Measurements from ENCODE around the gene ZNF768. TPM values are rescaled to one million over a fixed set of nuclear protein-coding genes. Genes with fewer than 3 reads are reported as not detected.

Gene ZNF768
- total and polyA plus RNA-seq, 4 donors, result 22.3 to 40.2 (median 26.4) TPM

DNA sequence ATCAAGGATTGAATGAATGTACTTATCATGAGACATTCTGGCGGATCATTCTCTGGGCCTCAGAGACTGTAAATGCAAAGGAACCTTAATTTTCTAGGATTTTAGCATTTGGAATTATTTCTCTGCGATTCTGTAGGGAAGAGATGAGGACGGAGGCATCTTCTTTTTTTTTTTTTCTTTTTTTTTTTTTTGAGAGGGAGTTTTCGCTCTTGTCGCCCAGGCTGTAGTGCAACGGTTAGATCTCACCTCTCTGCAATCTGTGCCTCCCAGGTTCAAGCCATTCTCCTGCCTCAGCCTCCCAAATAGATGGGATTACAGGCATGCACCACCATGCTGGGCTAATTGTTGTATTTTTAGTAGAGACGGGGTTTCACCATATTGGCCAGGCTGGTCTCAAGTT lies 51.7 kb downstream of the ZNF768 start:
- H3K4me3 ChIP-seq (ENCODE audit: low read length in 2 of 2), result no peak overlapping the region
- H3K9me3 ChIP-seq (ENCODE audit: control insufficient read depth, low read length), result no peaks in the 10 kb centered on the region
- WGBS, 2 donors, result 81 to 85% methylated on average over 7 of the region's 7 CpGs
- ATAC-seq (ENCODE audit: low FRiP score), result no peak
- H3K27ac ChIP-seq (ENCODE audit: low read depth in 1 of 2, low read length in 2 of 2), result no peak overlapping the region
- no peaks in the 10 kb centered on the region for H3K36me3 ChIP-seq (ENCODE audit: control insufficient read depth in 1 of 2, insufficient read depth in 2 of 2, low read length in 1 of 2)
- H3K4me1 ChIP-seq (ENCODE audit: control insufficient read depth in 1 of 2, insufficient read depth in 2 of 2, low read length in 2 of 2), result no peaks in the 10 kb centered on the region
- H3K27me3 ChIP-seq (ENCODE audit: control insufficient read depth in 1 of 2, insufficient read depth in 2 of 2, low read length in 1 of 2), result no peaks in the 10 kb centered on the region
- intact Hi-C loops (cut with DNase I), result no loop called here
- no peak for DNase-seq

DNA sequence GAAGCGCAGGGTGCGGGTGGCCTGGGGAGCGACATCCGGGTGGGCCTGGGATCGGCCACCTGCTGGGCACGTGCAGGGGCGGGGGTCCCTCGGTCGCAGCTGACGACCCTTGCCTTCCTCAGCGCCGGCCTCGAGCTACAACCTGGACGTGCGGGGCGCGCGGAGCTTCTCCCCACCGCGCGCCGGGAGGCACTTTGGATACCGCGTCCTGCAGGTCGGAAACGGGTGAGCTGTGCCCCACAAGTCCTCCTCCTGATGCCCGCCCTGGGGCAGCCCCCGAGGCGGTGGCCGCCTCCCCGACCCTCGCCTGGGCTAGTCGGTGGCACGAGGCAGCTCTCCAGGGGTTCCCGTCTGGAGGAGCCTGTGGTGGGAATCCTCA lies 52.3 kb downstream of the ZNF768 start:
- Histone ChIP-seq H3K27ac (ENCODE audit: low read depth in 1 of 2, low read length in 2 of 2) (no peak overlapping the region), H3K27me3 (ENCODE audit: control insufficient read depth in 1 of 2, insufficient read depth in 2 of 2, low read length in 1 of 2) (no peaks in the 10 kb centered on the region), H3K9me3 (ENCODE audit: control insufficient read depth, low read length) (no peaks in the 10 kb centered on the region), H3K4me3 (ENCODE audit: low read length in 2 of 2) (no peak overlapping the region), H3K4me1 (ENCODE audit: control insufficient read depth in 1 of 2, insufficient read depth in 2 of 2, low read length in 2 of 2) (no peaks in the 10 kb centered on the region), H3K36me3 (ENCODE audit: control insufficient read depth in 1 of 2, insufficient read depth in 2 of 2, low read length in 1 of 2) (no peaks in the 10 kb centered on the region)
- DNase-seq (no peak), ATAC-seq (ENCODE audit: low FRiP score) (no peak)
- intact Hi-C loops (cut with DNase I), result no loop called here
- 16 to 18% methylated on average over 31 to 35 of the region's 35 CpGs for WGBS, 2 donors

Small RNA genes lying within 50 kb of the gene (microRNA-seq; reads per million reads assigned to microRNA genes)
- gene MIR4518, result 0 reads per million in 2 donors

Other genes starting within 250 kb of the ZNF768 start
- gene CD2BP2, start 171.3 kb downstream of the ZNF768 start, total RNA-seq, result 10 to 100 TPM; 42.6 to 51.3 TPM
- gene CD2BP2, start 171.3 kb downstream of the ZNF768 start, polyA plus RNA-seq, result 10 to 100 TPM; 23.4 to 51.1 TPM
- 10 to 100 TPM; 30.7 to 38.0 TPM for gene TBC1D10B, start 156.1 kb downstream of the ZNF768 start, total RNA-seq
- 10 to 100 TPM; 10.3 to 22.2 TPM for gene TBC1D10B, start 156.1 kb downstream of the ZNF768 start, polyA plus RNA-seq
- not detected for gene MYL11, start 151.8 kb downstream of the ZNF768 start, total RNA-seq
- gene MYL11, start 151.8 kb downstream of the ZNF768 start, polyA plus RNA-seq, result under 1 TPM in 1 of 2 donors, not detected in 1; 0.26 TPM
- 1 to 10 TPM; 2.8 to 6.1 TPM for gene SEPTIN1, start 144.0 kb downstream of the ZNF768 start, total RNA-seq
- 1 to 10 TPM; 1.0 to 2.6 TPM for gene SEPTIN1, start 144.0 kb downstream of the ZNF768 start, polyA plus RNA-seq
- 1 to 10 TPM; 6.2 to 7.4 TPM for gene ZNF48, start 131.1 kb downstream of the ZNF768 start, total RNA-seq
- 1 to 10 TPM; 3.4 to 4.9 TPM for gene ZNF48, start 131.1 kb downstream of the ZNF768 start, polyA plus RNA-seq
- 1 to 10 TPM; 6.3 to 7.4 TPM for gene ZNF771, start 119.0 kb downstream of the ZNF768 start, total RNA-seq
- gene ZNF771, start 119.0 kb downstream of the ZNF768 start, polyA plus RNA-seq, result 10 to 100 TPM; 11.4 to 20.5 TPM
- gene DCTPP1, start 96.5 kb downstream of the ZNF768 start, total RNA-seq, result 10 to 100 TPM; 18.2 to 19.7 TPM
- gene DCTPP1, start 96.5 kb downstream of the ZNF768 start, polyA plus RNA-seq, result 10 to 100 TPM; 16.6 to 36.3 TPM
- 10 to 100 TPM; 25.1 to 29.3 TPM for gene SEPHS2, start 80.7 kb downstream of the ZNF768 start, total RNA-seq
- 10 to 100 TPM; 25.2 to 52.3 TPM for gene SEPHS2, start 80.7 kb downstream of the ZNF768 start, polyA plus RNA-seq
- gene ITGAL, start 53.8 kb downstream of the ZNF768 start, total RNA-seq, result 10 to 100 TPM in 1 of 2 donors, 1 to 10 TPM in 1; 7.9 to 13.8 TPM
- 10 to 100 TPM in 1 of 2 donors, under 1 TPM in 1; 0.77 to 14.3 TPM for gene ITGAL, start 53.8 kb downstream of the ZNF768 start, polyA plus RNA-seq
- gene ZNF747, start 8.3 kb upstream of the ZNF768 start, total RNA-seq, result 1 to 10 TPM; 9.1 to 9.5 TPM
- 1 to 10 TPM; 5.1 to 8.3 TPM for gene ZNF747, start 8.3 kb upstream of the ZNF768 start, polyA plus RNA-seq
- gene ZNF764, start 31.8 kb upstream of the ZNF768 start, total RNA-seq, result 1 to 10 TPM; 6.4 to 8.5 TPM
- gene ZNF764, start 31.8 kb upstream of the ZNF768 start, polyA plus RNA-seq, result 1 to 10 TPM; 1.9 to 4.6 TPM
- gene ZNF688, start 45.1 kb upstream of the ZNF768 start, total RNA-seq, result 10 to 100 TPM in 1 of 2 donors, 1 to 10 TPM in 1; 9.0 to 12.9 TPM
- gene ZNF688, start 45.1 kb upstream of the ZNF768 start, polyA plus RNA-seq, result 10 to 100 TPM; 17.4 to 20.2 TPM
- 10 to 100 TPM in 1 of 2 donors, 1 to 10 TPM in 1; 8.5 to 21.8 TPM for gene ZNF785, start 59.1 kb upstream of the ZNF768 start, total RNA-seq
- 1 to 10 TPM; 3.1 to 8.6 TPM for gene ZNF785, start 59.1 kb upstream of the ZNF768 start, polyA plus RNA-seq
- 1 to 10 TPM; 5.7 to 7.1 TPM for gene ZNF689, start 83.8 kb upstream of the ZNF768 start, total RNA-seq
- gene ZNF689, start 83.8 kb upstream of the ZNF768 start, polyA plus RNA-seq, result 1 to 10 TPM; 2.9 to 3.3 TPM
- gene PRR14, start 124.4 kb upstream of the ZNF768 start, total RNA-seq, result 10 to 100 TPM; 50.5 to 53.4 TPM
- gene PRR14, start 124.4 kb upstream of the ZNF768 start, polyA plus RNA-seq, result 100 to 1,000 TPM in 1 of 2 donors, 10 to 100 TPM in 1; 28.2 to 217 TPM
- 10 to 100 TPM; 52.7 to 56.0 TPM for gene FBRS, start 131.9 kb upstream of the ZNF768 start, total RNA-seq
- gene FBRS, start 131.9 kb upstream of the ZNF768 start, polyA plus RNA-seq, result 10 to 100 TPM; 15.3 to 47.2 TPM
- gene SRCAP, start 172.6 kb upstream of the ZNF768 start, total RNA-seq, result 10 to 100 TPM; 55.0 to 66.2 TPM
- 10 to 100 TPM in 1 of 2 donors, 1 to 10 TPM in 1; 7.1 to 14.8 TPM for gene SRCAP, start 172.6 kb upstream of the ZNF768 start, polyA plus RNA-seq
- gene PHKG2, start 221.9 kb upstream of the ZNF768 start, total RNA-seq, result 10 to 100 TPM; 15.8 to 20.8 TPM
- 10 to 100 TPM; 12.3 to 36.0 TPM for gene PHKG2, start 221.9 kb upstream of the ZNF768 start, polyA plus RNA-seq
- 1 to 10 TPM in 1 of 2 donors, under 1 TPM in 1; 0.52 to 2.7 TPM for gene CFAP119, start 235.5 kb upstream of the ZNF768 start, total RNA-seq
- gene CFAP119, start 235.5 kb upstream of the ZNF768 start, polyA plus RNA-seq, result 1 to 10 TPM in 1 of 2 donors, under 1 TPM in 1; 0.88 to 9.8 TPM
- gene RNF40, start 235.8 kb upstream of the ZNF768 start, total RNA-seq, result 10 to 100 TPM; 73.9 to 90.2 TPM
- 10 to 100 TPM; 22.7 to 59.5 TPM for gene RNF40, start 235.8 kb upstream of the ZNF768 start, polyA plus RNA-seq

Data from aorta (tissue), 5 donors.